ENCODE data around the gene PPP1R3F.
"Not testable (repeated sequence)": the region's sequence is repeated elsewhere in the genome, so short reads cannot be mapped to it uniquely, and the experiment has no call there.

PPP1R3F gene

DNA sequence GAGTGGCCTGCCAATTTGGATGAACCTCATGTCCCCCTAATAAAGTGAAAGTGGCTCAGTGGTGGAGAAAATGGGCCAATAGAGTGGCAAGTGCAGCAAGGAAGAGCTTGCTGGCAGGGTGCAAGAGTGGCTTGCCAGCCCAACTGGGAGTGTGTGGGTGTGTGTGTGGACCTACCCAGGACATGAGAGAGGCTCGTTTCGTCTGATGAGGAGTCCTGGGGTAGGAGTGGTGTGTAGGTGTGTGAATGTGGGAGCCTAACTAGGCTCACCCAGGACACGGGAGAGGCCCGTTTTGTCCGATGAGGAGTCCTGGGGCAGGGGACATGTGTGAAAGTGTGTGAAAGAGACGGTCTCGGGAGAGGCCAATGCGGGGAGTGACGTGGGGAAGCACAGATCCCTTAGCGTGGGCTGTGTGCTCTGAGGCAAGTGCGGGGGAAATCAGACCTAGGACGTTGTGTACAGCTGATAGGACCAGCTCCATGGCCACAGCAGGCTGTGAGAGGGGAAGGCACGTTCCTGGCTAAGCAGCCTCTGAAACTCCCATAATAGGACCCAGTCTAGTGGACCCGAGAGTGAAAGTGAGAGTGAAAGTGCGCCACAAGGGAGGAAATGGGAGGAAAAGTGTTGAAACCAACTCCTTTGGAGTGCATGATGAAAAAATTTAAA is 39.1 kb downstream of the PPP1R3F start:
- DNase-seq (ENCODE audit: low spot score): no peak

DNA sequence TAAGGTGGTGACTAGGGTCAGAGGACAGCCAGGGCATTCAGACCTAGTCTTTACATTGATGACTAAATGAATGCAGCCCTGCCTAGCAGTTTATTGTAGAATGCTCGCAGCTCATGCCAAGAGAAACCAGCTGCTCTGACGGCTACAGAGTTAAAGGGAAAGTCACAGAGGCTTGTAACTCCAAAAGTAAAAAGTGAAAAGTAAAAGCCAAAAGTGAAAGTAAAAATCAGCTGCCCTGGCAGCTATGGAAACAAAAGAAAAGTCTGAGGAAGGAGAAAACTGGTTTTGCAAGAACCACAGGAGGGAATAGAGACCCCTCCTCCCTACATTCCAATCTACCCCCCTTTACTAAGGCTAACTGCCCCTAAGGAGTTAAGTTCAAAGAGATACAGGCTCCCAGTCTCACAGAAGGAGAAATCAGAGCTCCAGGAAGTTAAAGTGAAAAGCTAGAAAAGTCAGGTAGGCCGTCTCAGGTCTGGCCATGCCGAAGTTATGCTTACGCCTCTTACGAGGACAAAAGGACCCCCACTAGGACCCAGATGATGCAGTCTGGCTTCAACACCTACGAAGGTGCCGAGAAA is 39.9 kb downstream of the PPP1R3F start:
- DNase-seq (ENCODE audit: low spot score): no peak

DNA sequence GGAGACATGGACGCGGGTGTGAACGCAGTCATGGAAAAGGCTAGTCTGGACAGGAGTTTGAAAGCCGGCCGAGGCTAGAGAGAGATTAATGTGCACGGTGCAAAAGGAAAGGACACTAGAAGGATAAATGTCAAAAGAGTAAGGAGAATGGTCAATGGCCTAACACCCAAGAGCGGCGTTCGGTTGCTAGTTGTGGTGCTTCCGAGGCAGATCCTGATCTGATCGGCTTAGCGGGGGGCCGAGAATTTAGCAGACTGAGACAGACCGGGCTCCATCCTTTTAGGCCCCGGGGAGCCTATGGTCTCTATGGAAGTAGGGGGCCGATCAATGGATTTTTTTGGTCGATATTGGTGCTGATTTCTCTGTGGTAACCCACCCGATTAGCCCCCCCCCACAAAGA is 40.8 kb downstream of the PPP1R3F start:
- no peak for DNase-seq (ENCODE audit: low spot score)

DNA sequence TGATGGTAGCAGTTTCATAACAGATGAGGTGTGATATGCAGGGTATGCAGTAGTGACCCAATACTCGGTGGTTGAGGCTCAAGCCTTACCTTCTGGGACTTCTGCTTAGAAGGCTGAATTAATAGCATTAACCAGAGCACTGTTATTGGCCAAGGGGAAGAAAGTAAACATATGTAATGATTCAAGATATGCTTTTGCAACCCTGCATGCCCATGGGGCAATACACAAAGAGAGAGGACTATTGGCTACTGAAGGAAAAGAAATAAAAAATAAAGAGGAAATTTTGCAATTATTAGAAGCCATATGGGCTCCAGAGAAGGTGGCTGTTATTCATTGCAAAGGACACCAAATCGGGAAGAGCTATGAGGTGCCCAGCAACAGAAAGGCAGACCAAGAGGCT is 42.6 kb downstream of the PPP1R3F start:
- no peak for DNase-seq (ENCODE audit: low spot score)

DNA sequence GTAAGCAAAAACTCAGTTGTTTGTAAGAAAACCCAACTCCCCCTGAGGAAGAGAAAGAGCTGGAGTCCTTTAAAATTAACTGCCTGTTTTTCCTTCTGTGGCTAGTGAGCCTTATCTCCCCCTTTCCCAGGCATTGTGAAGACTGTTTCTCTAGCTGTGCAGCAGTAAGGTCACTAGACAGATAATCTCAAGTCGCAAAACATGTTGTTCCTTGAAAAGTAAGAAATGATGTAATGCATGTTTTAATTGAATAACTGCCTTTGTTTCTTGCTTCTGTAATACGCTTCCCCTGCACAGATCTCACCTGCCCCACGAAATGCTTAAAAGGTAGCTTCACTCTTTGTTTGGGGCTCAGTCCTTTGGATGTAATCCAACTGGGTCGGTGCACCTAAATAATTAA is 46.5 kb downstream of the PPP1R3F start:
- DNase-seq (ENCODE audit: low spot score): no peak

DNA sequence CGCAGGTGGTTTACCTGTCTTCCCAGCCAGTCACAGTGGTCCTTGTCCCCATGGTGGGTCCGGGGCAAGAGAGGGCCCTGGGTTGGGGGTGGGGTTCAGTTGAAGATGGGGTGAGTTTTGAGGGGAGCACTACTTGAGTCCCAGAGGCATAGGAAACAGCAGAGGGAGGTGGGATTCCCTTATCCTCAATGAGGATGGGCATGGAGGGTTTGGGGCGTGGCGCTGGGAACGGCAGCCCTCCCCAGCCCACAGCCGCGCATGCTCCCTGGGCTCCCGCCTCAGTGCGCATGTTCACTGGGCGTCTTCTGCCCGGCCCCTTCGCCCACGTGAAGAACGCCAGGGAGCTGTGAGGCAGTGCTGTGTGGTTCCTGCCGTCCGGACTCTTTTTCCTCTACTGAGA is 52.1 kb downstream of the PPP1R3F start, which contains the start of gene GAGE12J:
Gene GAGE12J (plus strand): TSS at position 301 of the 400 bp plus-strand sequence. CDS start 1,157 bp downstream, outside the sequence.
- not testable (repeated sequence) for DNase-seq (ENCODE audit: low spot score)

GRCh38 chrX:49322266-49322665 is 52.7 kb downstream of the PPP1R3F start:
- not testable (repeated sequence) for DNase-seq (ENCODE audit: low spot score)

DNA sequence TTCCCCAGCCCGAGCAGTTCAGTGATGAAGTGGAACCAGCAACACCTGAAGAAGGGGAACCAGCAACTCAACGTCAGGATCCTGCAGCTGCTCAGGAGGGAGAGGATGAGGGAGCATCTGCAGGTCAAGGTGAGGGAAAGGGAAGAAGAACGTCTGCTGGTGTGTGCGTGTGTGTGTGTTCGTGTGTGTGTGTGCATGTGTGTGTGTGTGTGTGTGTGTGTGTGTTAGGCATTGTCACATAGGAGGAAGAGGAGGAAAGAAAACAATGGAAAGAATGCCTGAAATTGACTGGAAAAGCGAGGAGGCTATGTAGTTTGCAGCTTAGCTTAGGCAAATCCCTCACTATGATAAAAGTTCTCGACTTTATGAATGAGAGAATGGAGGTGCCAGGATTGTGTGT is 54.1 kb downstream of the PPP1R3F start:
- not testable (repeated sequence) for DNase-seq (ENCODE audit: low spot score)

DNA sequence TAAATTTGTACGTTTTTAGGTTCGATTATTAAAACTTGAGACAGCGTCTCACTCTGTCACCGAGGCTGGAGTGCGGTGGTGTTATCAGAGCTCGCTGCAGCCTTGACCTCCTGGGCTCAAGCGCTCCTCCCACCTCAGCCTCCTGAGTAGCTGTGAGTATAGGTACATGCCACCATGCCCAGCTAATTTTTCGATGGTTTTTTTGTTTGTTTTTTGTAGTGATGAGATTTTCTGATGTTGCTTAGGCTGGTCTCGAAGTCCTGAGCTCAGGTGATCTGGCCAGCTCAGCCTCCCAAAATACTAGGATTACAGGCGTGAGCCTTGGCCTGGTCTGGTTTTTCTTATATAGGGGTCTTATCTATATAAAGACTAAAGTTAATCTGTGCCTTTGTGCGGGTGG is 60.8 kb downstream of the PPP1R3F start:
- DNase-seq (ENCODE audit: low spot score): not testable (repeated sequence)

- DNase-seq (ENCODE audit: low spot score): not testable (repeated sequence)
Observed at GRCh38 chrX:49331282-49331681, 61.7 kb downstream of the PPP1R3F start, which contains the start of gene GAGE13. Gene GAGE13, plus strand, starts transcription at chrX:49331582. Its CDS starts 1,156 bp downstream, at chrX:49332738.

DNA sequence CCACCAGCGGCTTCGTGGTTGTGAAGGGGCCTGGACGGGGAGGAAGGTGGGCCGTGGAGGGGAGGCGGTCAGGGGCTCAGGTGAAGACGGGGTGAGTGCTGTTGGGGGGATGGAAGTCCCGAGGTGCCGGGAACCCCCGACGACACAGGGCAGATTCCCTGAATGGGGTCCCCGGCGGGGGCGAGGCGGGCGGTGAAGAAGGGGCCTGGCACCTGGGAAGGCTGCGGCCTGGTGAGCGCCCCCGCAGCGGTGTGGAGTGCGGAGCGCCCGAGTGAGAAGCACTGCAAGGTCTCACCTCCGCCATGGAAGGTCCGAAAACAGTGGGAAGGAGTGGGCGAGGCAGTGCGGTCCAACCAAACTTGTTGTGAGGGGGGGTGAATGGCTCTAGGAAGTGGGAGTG is 62.2 kb downstream of the PPP1R3F start:
- not testable (repeated sequence) for DNase-seq (ENCODE audit: low spot score)
